ENCODE data around the gene SNRPD3.
A peak's percentile ranks its signal among the peaks of the same experiment; 100 is the strongest.
"Not testable (repeated sequence)": the region's sequence is repeated elsewhere in the genome, so short reads cannot be mapped to it uniquely, and the experiment has no call there.

The SNRPD3 gene

DNA sequence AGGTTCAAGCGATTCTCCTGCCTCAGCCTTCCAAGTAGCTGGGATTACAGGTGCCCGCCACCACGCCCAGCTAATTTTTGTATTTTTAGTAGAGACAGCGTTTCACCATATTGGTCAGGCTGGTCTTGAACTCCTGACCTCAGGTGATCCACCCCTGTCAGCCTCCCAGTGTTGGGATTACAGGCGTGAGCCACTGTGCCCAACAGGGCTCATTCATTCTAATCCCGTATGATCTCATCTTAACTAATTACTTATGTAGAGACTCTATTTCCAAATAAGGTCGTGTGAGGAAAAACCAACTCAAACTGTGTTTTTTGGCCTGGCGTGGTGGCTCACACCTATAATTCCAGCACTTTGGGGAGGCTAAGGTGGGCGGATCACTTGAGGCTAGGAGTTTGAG is 41.3 kb downstream of the SNRPD3 start:
- H3K9me3 ChIP-seq (ENCODE audit: control insufficient read depth, insufficient read depth, low read length); H3K36me3 ChIP-seq (ENCODE audit: insufficient read depth, low read length); H3K9ac ChIP-seq (ENCODE audit: low read depth, low read length): not testable (repeated sequence)
- peaks cover 19% of the 10 kb centered on the region; the same call in 1 of the 2 replicates for H3K4me1 ChIP-seq (ENCODE audit: insufficient read depth, low read length)

DNA sequence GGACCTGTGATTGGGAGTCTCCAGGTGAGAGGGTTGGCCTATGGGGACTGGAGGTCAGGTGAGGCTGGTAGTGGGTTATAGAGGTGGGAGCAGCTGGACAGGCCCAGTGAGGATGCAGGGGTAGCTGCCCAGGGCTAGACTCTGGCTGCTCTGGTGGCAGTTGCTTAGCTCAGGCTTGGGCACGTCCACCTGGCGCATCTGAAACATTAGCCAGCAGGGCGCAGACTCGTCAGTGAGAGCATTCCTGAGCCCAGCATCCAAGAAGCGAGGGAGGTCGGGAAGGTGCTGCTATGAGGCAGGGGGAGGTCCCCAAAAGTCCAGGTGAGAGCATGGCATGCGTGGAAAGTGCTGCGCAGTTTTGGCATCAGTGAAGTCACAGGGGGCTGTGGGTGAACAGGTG is 43.7 kb downstream of the SNRPD3 start:
- peaks cover 17% of the 10 kb centered on the region; the same call in 1 of the 2 replicates for H3K4me1 ChIP-seq (ENCODE audit: insufficient read depth, low read length)

DNA sequence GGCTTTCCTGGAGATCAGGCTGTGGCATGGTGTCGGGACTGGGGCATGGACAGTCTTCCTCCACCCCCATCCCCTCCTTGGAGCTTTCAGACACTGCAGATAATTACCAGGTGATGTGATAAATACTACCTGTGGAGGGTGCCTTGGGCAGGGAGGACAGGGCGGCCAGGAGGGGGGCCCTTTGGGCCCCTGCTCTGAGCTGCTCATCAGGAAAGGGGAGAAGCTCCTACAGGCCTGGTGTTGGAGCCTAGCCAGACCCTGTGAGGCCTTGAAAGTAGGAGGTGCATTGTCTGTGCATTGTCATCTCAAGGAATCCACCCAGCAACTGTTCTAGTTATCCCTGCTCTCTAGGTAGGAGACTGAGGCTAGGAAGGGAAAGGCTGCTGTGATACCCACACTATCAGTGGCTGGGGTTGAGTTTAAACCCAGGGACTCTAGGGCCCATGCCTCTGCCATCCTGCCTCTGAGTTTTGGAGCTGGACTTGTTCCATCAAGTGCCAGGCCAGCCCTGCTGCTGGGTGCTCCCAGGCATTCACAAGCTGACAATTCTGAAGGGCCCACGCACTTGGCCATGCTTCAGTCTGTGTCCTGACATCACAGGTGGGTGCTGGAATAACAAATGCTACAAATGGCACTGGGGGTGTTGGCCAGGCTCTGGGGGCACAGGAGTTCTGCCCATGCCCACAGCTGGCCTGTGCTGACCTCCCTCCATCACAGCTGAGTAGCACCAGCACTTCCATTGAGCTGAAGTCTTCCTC is 44.3 kb downstream of the SNRPD3 start:
- peaks cover 11% of the 10 kb centered on the region; the same call in 1 of the 2 replicates for H3K4me1 ChIP-seq (ENCODE audit: insufficient read depth, low read length)
- H3K9ac ChIP-seq (ENCODE audit: low read depth, low read length); H3K9me3 ChIP-seq (ENCODE audit: control insufficient read depth, insufficient read depth, low read length); H3K36me3 ChIP-seq (ENCODE audit: insufficient read depth, low read length): not testable (repeated sequence)

More for the DNA sequence above, 43.7 kb downstream of the SNRPD3 start:
- no peak overlapping the region for H3K9ac ChIP-seq (ENCODE audit: low read depth, low read length)
- H3K36me3 ChIP-seq (ENCODE audit: insufficient read depth, low read length), result no peaks in the 10 kb centered on the region
- no peaks in the 10 kb centered on the region for H3K9me3 ChIP-seq (ENCODE audit: control insufficient read depth, insufficient read depth, low read length)

DNA sequence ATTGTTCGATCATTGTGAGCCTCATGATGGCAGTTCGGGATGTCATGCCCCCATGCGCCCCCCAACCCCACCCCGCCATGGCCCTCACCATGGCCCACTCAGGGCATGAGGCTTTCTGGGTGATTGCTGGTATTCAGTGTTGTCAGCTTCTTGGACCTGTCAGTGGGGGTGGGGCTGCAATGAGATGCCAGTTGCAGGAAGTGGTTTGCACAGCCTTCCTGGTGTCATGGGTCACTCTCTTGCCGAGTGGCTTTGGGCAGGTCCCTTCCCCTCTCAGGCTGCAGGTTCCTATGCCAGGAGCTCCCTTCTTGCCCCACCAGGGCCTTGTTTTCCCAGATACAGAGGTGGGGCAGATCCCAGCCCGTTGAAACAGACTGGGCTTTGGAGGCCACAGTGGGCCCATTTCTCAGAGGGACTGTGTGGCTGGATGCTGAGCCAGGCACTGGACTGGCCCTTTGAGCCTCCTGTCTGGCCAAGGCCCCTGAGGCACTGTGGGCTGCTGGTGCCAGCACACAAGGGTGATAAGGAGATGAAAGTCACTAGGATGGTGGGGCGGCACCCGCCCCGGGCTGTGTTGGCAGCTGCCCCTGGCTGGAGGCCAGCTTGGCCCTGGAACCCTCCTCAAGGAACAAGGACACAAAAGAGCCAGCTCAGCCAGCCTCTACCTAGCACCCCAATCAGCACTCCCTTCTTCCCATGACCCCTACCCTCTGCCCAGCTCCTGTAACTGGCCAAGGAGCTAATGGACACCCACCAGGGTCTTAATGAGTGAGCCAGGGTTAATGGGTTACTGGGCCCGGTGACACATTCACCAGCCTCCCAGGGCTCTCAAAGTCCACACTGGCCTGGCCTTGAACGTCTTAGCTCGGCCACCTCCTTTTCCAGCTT is 45.7 kb downstream of the SNRPD3 start:
- no peak overlapping the region for H3K9ac ChIP-seq (ENCODE audit: low read depth, low read length)

DNA sequence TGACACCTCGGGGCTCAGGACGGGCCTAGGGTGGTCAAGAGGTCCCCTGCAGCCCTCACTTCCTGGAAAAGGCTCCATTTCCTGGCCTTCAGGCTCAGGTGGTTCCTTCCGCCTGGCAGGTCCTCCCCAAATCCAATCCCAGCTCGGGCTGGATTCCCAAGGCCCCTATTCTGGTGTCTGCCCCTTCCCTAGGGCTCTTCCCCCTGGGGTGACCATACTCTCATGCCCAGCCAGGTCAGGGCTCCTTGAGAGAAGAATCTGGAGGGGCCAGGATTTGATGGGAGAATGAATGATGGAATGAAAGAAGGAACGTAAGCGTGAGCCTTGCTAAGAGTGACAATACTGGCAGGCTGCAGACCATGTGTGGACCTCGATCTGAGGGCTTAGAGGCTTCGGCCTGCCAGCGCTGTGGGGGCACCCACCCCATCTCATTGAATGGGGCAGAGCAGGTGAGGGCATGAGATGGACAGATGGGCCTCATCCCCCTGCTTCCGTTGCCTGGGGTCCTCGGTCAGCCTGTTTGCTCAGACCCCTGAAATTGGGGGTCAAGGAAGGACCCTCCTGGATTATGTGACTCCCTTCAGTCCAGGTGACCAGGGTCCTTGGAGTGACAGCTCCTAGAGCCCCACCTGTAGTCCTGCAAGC is 46.4 kb downstream of the SNRPD3 start:
- H3K9ac ChIP-seq (ENCODE audit: low read depth, low read length); H3K36me3 ChIP-seq (ENCODE audit: insufficient read depth, low read length); H3K9me3 ChIP-seq (ENCODE audit: control insufficient read depth, insufficient read depth, low read length); H3K4me1 ChIP-seq (ENCODE audit: insufficient read depth, low read length): not testable (repeated sequence)

More for the DNA sequence above, 45.7 kb downstream of the SNRPD3 start:
- H3K36me3 ChIP-seq (ENCODE audit: insufficient read depth, low read length), result no peaks in the 10 kb centered on the region
- H3K9me3 ChIP-seq (ENCODE audit: control insufficient read depth, insufficient read depth, low read length), result no peaks in the 10 kb centered on the region
- peaks cover 9% of the 10 kb centered on the region; the same call in 1 of the 2 replicates for H3K4me1 ChIP-seq (ENCODE audit: insufficient read depth, low read length)

DNA sequence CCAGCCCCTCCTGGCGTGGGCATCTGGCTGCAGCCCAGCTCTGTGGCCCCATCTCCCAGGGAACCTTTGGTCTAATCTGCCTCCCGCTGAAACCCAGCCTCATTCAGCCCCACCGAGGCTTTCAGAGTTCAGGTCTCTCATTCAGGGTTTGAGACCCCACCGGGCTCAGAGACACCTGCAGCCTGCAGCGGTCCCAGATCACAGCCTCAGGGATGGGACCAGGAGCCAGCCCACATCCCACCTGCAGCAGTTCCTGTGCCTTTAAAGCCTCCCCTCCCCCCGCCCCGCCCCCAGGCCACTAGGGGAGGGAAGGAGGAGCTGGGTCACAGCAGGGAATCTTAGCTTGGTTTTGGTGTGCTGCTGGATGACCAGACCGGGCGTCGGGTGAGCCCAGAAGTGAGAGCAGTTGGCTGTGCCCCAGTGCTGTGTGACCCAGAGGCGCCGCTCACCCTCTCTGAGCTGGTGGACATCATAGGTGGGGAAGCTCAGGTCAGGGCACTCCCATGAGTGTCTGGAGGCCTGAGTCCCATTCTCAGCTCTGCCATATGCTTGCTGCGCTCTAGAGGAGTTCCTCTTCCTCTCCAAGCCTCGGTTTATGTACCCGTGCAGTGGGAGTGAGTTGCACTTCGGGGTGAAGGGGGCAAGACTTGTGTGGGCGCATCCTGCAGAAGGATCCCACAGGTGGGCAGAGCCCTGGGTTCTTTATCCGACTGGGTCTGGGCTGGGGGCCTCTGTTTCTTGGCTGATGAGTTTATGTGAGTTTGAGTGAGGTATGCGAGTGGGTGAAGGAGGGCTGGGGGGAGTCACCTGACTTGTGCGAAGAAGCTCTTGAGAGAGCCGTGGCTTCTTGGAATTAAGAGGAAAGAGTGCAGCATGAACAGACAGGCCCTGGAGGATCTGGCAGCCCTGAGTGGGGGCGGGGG is 47.3 kb downstream of the SNRPD3 start, which contains the start of gene GGT1:
Gene GGT1, plus strand, starts transcription at position 347 of the 923 bp plus-strand sequence. CDS start 7,889 bp downstream, outside the sequence.
- H3K4me1 ChIP-seq (ENCODE audit: insufficient read depth, low read length), result not testable (repeated sequence)
- peak within 1 kb of the TSS; percentile 33; the same call in 1 of the 2 replicates for H3K9ac ChIP-seq (ENCODE audit: low read depth, low read length)

DNA sequence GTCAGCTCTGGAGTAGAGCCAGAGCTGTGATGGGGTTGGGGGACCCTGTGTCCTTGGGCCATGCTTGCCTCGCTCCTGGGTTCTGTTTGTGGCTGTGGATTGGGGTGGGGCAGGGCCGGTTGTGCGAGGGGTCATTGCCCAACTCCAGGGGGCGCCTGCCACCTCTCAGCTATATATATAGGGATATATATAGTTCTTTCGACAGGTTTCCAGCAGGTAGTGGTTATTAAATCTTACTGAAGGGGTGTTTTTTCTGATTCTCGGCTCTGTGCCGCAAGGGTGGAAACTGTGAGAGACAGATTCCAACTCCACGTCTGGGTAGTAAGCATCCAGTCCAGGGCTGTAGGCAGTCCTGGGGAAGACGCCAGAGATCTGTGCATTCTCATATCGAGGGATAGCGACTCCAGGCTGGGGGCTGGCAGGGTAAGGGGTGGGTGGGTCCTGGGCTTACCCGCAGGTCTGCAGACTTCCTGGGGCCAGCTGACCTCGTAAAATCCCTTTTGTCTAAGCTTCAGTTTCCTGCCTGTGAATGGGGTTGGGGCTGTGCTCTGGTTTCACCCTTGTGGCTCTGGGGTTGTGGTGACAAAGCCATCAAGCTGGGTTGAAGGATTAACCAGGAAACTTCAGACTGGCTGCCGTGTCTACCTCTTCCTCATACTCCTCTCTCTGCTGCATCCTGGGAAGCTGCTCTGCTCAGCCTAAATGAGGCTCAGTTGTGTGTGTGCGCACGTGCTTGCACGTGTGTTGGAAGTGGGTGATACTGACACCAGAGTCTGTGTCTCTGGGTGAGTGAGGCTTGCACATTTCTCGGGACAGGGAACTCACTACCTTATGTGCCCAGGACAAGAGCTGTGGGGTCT is 48.2 kb downstream of the SNRPD3 start:
- H3K9ac ChIP-seq (ENCODE audit: low read depth, low read length), result peak overlapping the region; percentile 24; the same call in 1 of the 2 replicates
- not testable (repeated sequence) for H3K36me3 ChIP-seq (ENCODE audit: insufficient read depth, low read length); H3K4me1 ChIP-seq (ENCODE audit: insufficient read depth, low read length); H3K9me3 ChIP-seq (ENCODE audit: control insufficient read depth, insufficient read depth, low read length)

More for the DNA sequence above, 47.3 kb downstream of the SNRPD3 start, which contains the start of gene GGT1:
- not testable (repeated sequence) for H3K9me3 ChIP-seq (ENCODE audit: control insufficient read depth, insufficient read depth, low read length); H3K36me3 ChIP-seq (ENCODE audit: insufficient read depth, low read length)

DNA sequence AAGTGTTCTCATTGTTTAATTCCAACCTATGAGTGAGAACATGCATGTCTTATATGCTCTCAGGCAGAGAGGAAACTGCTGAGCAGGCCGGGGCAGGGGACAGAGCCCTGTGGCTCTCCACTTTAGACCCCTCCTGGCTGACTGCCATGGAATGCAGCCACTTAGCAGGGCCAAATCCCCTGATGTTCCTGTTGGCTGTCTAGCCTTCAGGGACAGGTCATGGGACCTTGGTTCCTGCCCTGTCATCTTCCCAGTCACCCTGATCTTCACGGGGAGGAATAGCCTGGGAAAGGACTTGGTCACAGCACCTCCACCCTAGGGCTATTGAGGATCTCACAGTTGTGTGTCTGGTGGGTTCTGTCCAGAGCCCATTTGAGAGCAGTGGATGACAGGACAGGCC is 50.5 kb downstream of the SNRPD3 start:
- H3K9ac ChIP-seq (ENCODE audit: low read depth, low read length); H3K4me1 ChIP-seq (ENCODE audit: insufficient read depth, low read length); H3K36me3 ChIP-seq (ENCODE audit: insufficient read depth, low read length); H3K9me3 ChIP-seq (ENCODE audit: control insufficient read depth, insufficient read depth, low read length): not testable (repeated sequence)

DNA sequence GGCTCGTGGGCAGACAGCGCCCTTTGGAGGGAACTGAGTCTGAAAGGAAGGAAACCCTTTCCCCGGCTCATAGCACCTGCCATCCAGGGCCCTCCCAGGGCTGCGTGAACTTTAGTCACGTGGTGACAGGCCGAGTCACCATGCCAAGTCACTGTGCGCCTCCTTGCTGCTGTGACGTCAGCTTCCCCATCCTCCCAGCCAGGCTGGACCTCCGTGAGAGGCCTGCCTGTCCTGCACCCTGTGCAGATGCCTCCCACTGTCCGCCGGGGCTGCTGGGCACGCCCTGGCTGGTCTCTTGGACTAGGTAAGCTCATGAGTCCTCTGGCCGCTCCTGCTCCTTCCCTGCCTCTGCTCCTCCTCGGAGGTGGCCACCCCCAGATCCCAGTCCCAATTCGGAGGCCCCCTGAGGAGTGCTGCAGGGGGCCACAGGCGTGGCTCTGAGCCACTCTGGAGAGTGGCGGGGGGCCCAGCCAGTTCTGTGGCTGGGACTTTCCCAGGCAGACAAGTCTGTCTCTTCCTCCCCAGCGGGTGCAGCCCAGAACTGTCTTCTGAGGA is 51.7 kb downstream of the SNRPD3 start:
- H3K4me1 ChIP-seq (ENCODE audit: insufficient read depth, low read length), result not testable (repeated sequence)

DNA sequence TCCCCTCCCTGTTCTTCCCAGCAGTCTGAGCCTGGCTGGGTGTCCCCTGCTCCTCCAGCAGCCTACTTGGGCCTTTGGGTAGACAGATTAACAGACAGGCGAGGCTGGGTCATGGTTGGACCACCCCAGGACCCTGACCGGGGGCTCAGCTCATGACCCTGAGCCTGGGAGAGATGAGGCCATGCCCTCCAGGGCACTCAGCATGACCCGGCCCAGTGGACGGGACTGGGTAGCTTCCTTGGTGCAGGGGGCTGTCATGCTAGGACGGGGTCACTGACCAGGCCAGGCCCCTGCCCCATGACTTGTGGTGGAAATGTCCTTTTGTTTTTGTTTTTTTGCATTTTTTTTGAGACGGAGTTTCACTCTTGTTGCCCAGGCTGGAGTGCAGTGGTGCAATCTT is 52.5 kb downstream of the SNRPD3 start:
- not testable (repeated sequence) for H3K9ac ChIP-seq (ENCODE audit: low read depth, low read length); H3K36me3 ChIP-seq (ENCODE audit: insufficient read depth, low read length); H3K4me1 ChIP-seq (ENCODE audit: insufficient read depth, low read length); H3K9me3 ChIP-seq (ENCODE audit: control insufficient read depth, insufficient read depth, low read length)

More for the DNA sequence above, 51.7 kb downstream of the SNRPD3 start:
- H3K9ac ChIP-seq (ENCODE audit: low read depth, low read length); H3K36me3 ChIP-seq (ENCODE audit: insufficient read depth, low read length); H3K9me3 ChIP-seq (ENCODE audit: control insufficient read depth, insufficient read depth, low read length): not testable (repeated sequence)

DNA sequence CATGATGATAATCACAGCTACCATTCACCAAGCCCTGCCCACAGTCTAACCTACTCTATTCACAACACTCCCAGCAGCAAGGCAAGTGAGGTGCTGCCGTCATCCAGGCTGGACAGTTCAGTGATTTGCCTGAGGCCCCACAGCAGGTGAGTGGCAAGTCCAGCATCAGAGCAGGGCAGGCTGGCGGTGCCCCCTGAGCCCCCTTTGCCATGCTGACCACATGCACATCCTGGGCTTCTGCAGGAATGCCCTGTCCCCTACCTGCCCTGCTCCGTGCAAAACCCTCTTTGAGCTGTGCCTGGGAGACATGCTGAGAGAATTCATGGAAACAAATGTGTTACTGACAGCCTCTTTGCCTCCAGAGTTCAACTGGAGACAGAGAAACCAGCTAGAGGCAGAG is 54.1 kb downstream of the SNRPD3 start:
- not testable (repeated sequence) for H3K4me1 ChIP-seq (ENCODE audit: insufficient read depth, low read length); H3K9ac ChIP-seq (ENCODE audit: low read depth, low read length); H3K9me3 ChIP-seq (ENCODE audit: control insufficient read depth, insufficient read depth, low read length); H3K36me3 ChIP-seq (ENCODE audit: insufficient read depth, low read length)

DNA sequence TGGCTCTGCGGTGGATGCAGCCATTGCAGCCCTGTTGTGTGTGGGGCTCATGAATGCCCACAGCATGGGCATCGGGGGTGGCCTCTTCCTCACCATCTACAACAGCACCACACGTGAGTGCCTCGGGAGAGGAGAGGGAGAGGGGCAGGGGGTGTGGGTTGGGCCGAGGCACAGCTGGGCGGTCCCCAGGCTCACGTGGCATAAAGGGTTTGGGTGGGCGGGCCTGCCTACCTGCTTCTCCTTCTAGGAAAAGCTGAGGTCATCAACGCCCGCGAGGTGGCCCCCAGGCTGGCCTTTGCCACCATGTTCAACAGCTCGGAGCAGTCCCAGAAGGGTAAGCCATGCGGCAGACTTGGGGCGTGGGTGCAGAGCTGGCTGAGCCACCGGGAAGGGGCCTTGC is 59.0 kb downstream of the SNRPD3 start:
- not testable (repeated sequence) for H3K9me3 ChIP-seq (ENCODE audit: control insufficient read depth, insufficient read depth, low read length); H3K4me1 ChIP-seq (ENCODE audit: insufficient read depth, low read length); H3K36me3 ChIP-seq (ENCODE audit: insufficient read depth, low read length)
- peak overlapping the region; percentile 42; the same call in 1 of the 2 replicates for H3K9ac ChIP-seq (ENCODE audit: low read depth, low read length)

DNA sequence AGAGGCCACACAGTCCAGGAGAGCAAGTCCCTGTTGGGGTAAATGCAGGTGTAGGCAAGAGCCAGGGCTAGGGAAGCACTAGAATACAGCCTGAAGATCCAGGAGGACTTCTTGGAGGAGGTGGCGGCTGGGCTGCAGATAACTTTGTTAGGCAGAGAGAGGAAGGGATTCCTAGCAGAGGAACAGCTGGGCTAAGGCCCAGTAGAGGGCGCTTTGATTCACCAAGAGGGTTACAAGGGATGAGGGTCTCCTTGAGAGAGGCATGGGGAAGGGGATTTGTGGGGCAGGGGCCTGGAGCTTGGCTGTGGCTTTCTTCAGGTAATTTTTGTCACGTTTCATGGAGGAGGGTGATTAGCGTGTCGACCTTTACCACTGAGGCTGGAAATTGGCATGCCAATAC is 65.4 kb downstream of the SNRPD3 start:
- not testable (repeated sequence) for H3K4me1 ChIP-seq (ENCODE audit: insufficient read depth, low read length); H3K9ac ChIP-seq (ENCODE audit: low read depth, low read length); H3K9me3 ChIP-seq (ENCODE audit: control insufficient read depth, insufficient read depth, low read length); H3K36me3 ChIP-seq (ENCODE audit: insufficient read depth, low read length)

Data from ES-I3 (cell line).